PC-9 (cell line): Measurements from ENCODE around the gene TBC1D22B. TPM values are rescaled to one million over a fixed set of nuclear protein-coding genes. Genes with fewer than 3 reads are reported as not detected.

Experiments
- BruUV-seq: library from RNA; stranded (reverse); fragments of 400-500 nt; replicated peaks from 2 replicates; lab custom pipeline; 2021; lab: Mats Ljungman, UMichigan
- CTCF ChIA-PET: fragments of 300-600 bp; sonication (Branson Sonifier 250); formaldehyde crosslinking; loops from one replicate; lab custom pipeline; 2022; ENCODE audit warnings: antibody characterized with exemption; lab: Charles Lee
- POLR2A ChIA-PET: fragments of 300-600 bp; sonication (Branson Sonifier 250); formaldehyde crosslinking; loops from one replicate; lab custom pipeline; 2022; ENCODE audit warnings: antibody characterized with exemption; ENCODE audit not compliant: unreplicated experiment; lab: Charles Lee
- DNase-seq, 2 experiments: peaks; one replicate each; pipeline versions ENCODE4 v3.0.0 to v3.0.0-alpha.2; 2015 to 2022; ENCODE audit warnings: mixed read lengths in 1 of 2
- H2AFZ ChIP-seq: fragments of 200-600 bp; sonication (generic); 2 replicates; pipeline ENCODE4 v1.8.1; 2017; ENCODE audit warnings: antibody characterized with exemption
- H3F3A ChIP-seq: fragments of 200-600 bp; sonication (generic); 2 replicates; pipeline ENCODE4 v1.8.1; 2017; ENCODE audit warnings: antibody characterized with exemption, mild to moderate bottlenecking, low read depth; ENCODE audit not compliant: insufficient read depth
- H3K27ac ChIP-seq: fragments of 200-600 bp; sonication (generic); 2 replicates; pipeline ENCODE4 v1.6.1; 2016; ENCODE audit warnings: mixed run types
- H3K27me3 ChIP-seq: fragments of 200-600 bp; sonication (generic); 2 replicates; pipeline ENCODE4 v1.6.1; 2016; ENCODE audit warnings: low read depth, mixed run types; ENCODE audit not compliant: insufficient read depth
- H3K36me3 ChIP-seq: fragments of 200-600 bp; sonication (generic); 2 replicates; pipeline ENCODE4 v1.6.1; 2016; ENCODE audit warnings: low read depth, mixed run types
- H3K4me1 ChIP-seq: fragments of 200-600 bp; sonication (generic); replicated peaks from 2 replicates; pipeline ENCODE4 v1.6.1; 2016; ENCODE audit warnings: mixed run types; ENCODE audit not compliant: insufficient read depth
- H3K4me2 ChIP-seq: fragments of 200-600 bp; sonication (generic); 2 replicates; pipeline ENCODE4 v1.6.1; 2017; ENCODE audit warnings: mixed run types
- H3K4me3 ChIP-seq: fragments of 200-600 bp; sonication (generic); 2 replicates; pipeline ENCODE4 v1.6.1; 2016; ENCODE audit warnings: mixed run types
- H3K79me2 ChIP-seq: fragments of 200-600 bp; sonication (generic); 2 replicates; pipeline ENCODE4 v1.6.1; 2017; ENCODE audit warnings: low read depth, mixed run types
- H3K9me2 ChIP-seq: fragments of 200-600 bp; sonication (generic); 2 replicates; pipeline ENCODE4 v1.8.1; 2017; ENCODE audit warnings: mild to moderate bottlenecking; ENCODE audit not compliant: insufficient read depth
- H3K9me3 ChIP-seq: fragments of 200-600 bp; sonication (generic); 2 replicates; pipeline ENCODE4 v1.8.1; 2016; ENCODE audit warnings: low read depth; ENCODE audit not compliant: insufficient read depth
- H4K20me1 ChIP-seq: fragments of 200-600 bp; sonication (generic); 2 replicates; pipeline ENCODE4 v1.8.1; 2017; ENCODE audit not compliant: insufficient read depth
- CTCF ChIP-seq: fragments of 200-600 bp; sonication (generic); conservative IDR thresholded peaks from 2 replicates; pipeline ENCODE4 v1.6.1; 2017; ENCODE audit warnings: mixed run types, antibody characterized with exemption, mild to moderate bottlenecking, moderate library complexity
- EZH2 ChIP-seq: fragments of 200-600 bp; sonication (generic); IDR thresholded peaks from 2 replicates; pipeline ENCODE4 v1.8.0; 2017; ENCODE audit warnings: antibody characterized with exemption, low read depth
- intact Hi-C: fragments of 100-400 bp; cut with micrococcal nuclease; formaldehyde crosslinking; loops from one replicate; pipeline ENCODE4 v1.10.0; 2022; ENCODE audit not compliant: unreplicated experiment
- total RNA-seq: library from RNA; stranded (reverse); gene quantifications from 2 replicates; pipeline ENCODE4 v1.2.3, GENCODE V29; 2021

TBC1D22B gene
- total RNA-seq, 1 experiment from 2014 or later: 14.6 TPM

GRCh38 chr6:37299990-37300389 is 42.4 kb downstream of the TBC1D22B start:
- H3F3A ChIP-seq: 0 out of 2 replicates have a peak, but pooled peaks cover 3% of the 10 kb centered on the region
- H3K4me2 ChIP-seq: no peak overlapping the region
- ChIA-PET CTCF (no interaction called here), POLR2A (no interaction called here)
- no peaks in the 10 kb centered on the region for H3K9me3 ChIP-seq
- no peak for TF ChIP-seq CTCF
- no peak for TF ChIP-seq EZH2
- no peaks in the 10 kb centered on the region for H3K4me1 ChIP-seq
- 0 out of 2 replicates have a peak, but pooled peaks cover 6% of the 10 kb centered on the region for H3K36me3 ChIP-seq
- no TSS peak for BruUV-seq
- H3K4me3 ChIP-seq: no peak overlapping the region
- peaks cover 3% of the 10 kb centered on the region; the same call in 1 of the 2 replicates for H4K20me1 ChIP-seq
- no peak overlapping the region for H2AFZ ChIP-seq
- H3K27me3 ChIP-seq: no peaks in the 10 kb centered on the region
- intact Hi-C loops: loop anchor here (10.0 kb wide), 1 partner anchor 75 kb away; no protein-coding TSS in a partner anchor
- no peak overlapping the region for H3K27ac ChIP-seq
- no peaks in the 10 kb centered on the region for H3K79me2 ChIP-seq
- no peak for DNase-seq
- H3K9me2 ChIP-seq: no peaks in the 10 kb centered on the region

GRCh38 chr6:37302086-37302686 is 44.6 kb downstream of the TBC1D22B start:
- no TSS peak for BruUV-seq
- TF ChIP-seq CTCF (no peak), EZH2 (no peak)
- intact Hi-C loops: loop anchor here (10.0 kb wide), 1 partner anchor 77 kb away; no protein-coding TSS in a partner anchor

GRCh38 chr6:37303091-37303660 is 45.6 kb downstream of the TBC1D22B start:
- Histone ChIP-seq H3K4me3 (no peak overlapping the region), H3K4me1 (no peaks in the 10 kb centered on the region), H3K79me2 (no peaks in the 10 kb centered on the region), H3K9me3 (no peaks in the 10 kb centered on the region), H3F3A (0 out of 2 replicates have a peak, but pooled peaks cover 9% of the 10 kb centered on the region), H3K27me3 (no peaks in the 10 kb centered on the region), H4K20me1 (peaks cover 3% of the 10 kb centered on the region; the same call in 1 of the 2 replicates), H3K27ac (no peak overlapping the region), H3K4me2 (no peak overlapping the region), H3K36me3 (no peaks in the 10 kb centered on the region), H2AFZ (no peak overlapping the region), H3K9me2 (no peaks in the 10 kb centered on the region)
- POLR2A ChIA-PET: interaction anchor here (0.7 kb wide), 1 partner anchor 93 kb away, joined by 4 read pairs; no protein-coding TSS in a partner anchor
- DNase-seq: peak in 1 of 2 experiments; percentile 17
- intact Hi-C loops: loop anchor here (10.0 kb wide), 1 partner anchor 78 kb away; no protein-coding TSS in a partner anchor
- no TSS peak for BruUV-seq
- CTCF ChIA-PET: interaction anchor here (0.6 to 1.1 kb wide), 2 partner anchors 9 to 17 kb away, joined by 3 read pairs; no protein-coding TSS in a partner anchor
- TF ChIP-seq CTCF (no peak), EZH2 (no peak)

More at GRCh38 chr6:37302086-37302686, 44.6 kb downstream of the TBC1D22B start:
- CTCF ChIA-PET: interaction anchor here (0.5 kb wide), 1 partner anchor 9 kb away, joined by 3 read pairs; no protein-coding TSS in a partner anchor
- Histone ChIP-seq H3K9me3 (no peaks in the 10 kb centered on the region), H3K27ac (no peak overlapping the region), H3K36me3 (0 out of 2 replicates have a peak, but pooled peaks cover 3% of the 10 kb centered on the region), H2AFZ (no peak overlapping the region), H3K79me2 (no peaks in the 10 kb centered on the region), H3K27me3 (no peaks in the 10 kb centered on the region), H3F3A (0 out of 2 replicates have a peak, but pooled peaks cover 3% of the 10 kb centered on the region), H4K20me1 (peaks cover 3% of the 10 kb centered on the region; the same call in 1 of the 2 replicates), H3K9me2 (no peaks in the 10 kb centered on the region), H3K4me2 (no peak overlapping the region), H3K4me1 (no peaks in the 10 kb centered on the region), H3K4me3 (no peak overlapping the region)
- POLR2A ChIA-PET: interaction anchor here (0.6 kb wide), 1 partner anchor 1337 kb away, joined by 10 read pairs; no protein-coding TSS in a partner anchor
- peak in 1 of 2 experiments; percentile 25 for DNase-seq
